Type B pancreatic cell (in vitro differentiated cells): ENCODE measurements around the gene WNK2. TPM values are rescaled to one million over a fixed set of nuclear protein-coding genes. Genes with fewer than 3 reads are reported as not detected.

Source experiments
- DNase-seq: peaks from one replicate; pipeline ENCODE4 v3.0.0; 2021; ENCODE audit warnings: mixed read lengths; ENCODE audit not compliant: unreplicated experiment; ENCODE audit errors: extremely low spot score
- H3K27ac Mint-ChIP-seq: 2 replicates; pipeline ENCODE4 v1.8.0; 2021; ENCODE audit warnings: mild to moderate bottlenecking, mixed read lengths
- H3K27me3 Mint-ChIP-seq: 2 replicates; pipeline ENCODE4 v1.8.0; 2021; ENCODE audit warnings: mixed read lengths
- H3K36me3 Mint-ChIP-seq: 2 replicates; pipeline ENCODE4 v1.8.0; 2021; ENCODE audit warnings: mixed read lengths
- H3K4me1 Mint-ChIP-seq: one replicate; pipeline ENCODE4 v1.8.0; 2021; ENCODE audit warnings: mixed read lengths; ENCODE audit not compliant: unreplicated experiment
- H3K4me3 Mint-ChIP-seq: 2 replicates; pipeline ENCODE4 v1.8.0; 2021; ENCODE audit warnings: mild to moderate bottlenecking, mixed read lengths
- H3K9me3 Mint-ChIP-seq: 2 replicates; pipeline ENCODE4 v1.8.0; 2021; ENCODE audit warnings: mixed read lengths
- CTCF ChIP-seq: fragments of 200-600 bp; sonication (generic); conservative IDR thresholded peaks from 2 replicates; pipeline ENCODE4 v1.5.0; 2021; ENCODE audit warnings: antibody characterized with exemption, mild to moderate bottlenecking
- total RNA-seq: library from RNA; stranded (reverse); gene quantifications from 2 replicates; pipeline ENCODE4 v1.2.1, GENCODE V29; 2021; ENCODE audit warnings: low replicate concordance

The WNK2 gene
- total RNA-seq, 1 donor from 2014 or later = 75.5 TPM

GRCh38 chr9:93225417-93225816 lies 41.5 kb downstream of the WNK2 start:
- H3K36me3 Mint-ChIP-seq = no peaks in the 10 kb centered on the region
- H3K27me3 Mint-ChIP-seq = no peaks in the 10 kb centered on the region
- no peak for DNase-seq
- no peak overlapping the region for H3K27ac Mint-ChIP-seq
- H3K9me3 Mint-ChIP-seq = no peaks in the 10 kb centered on the region
- peaks cover 10% of the 10 kb centered on the region for H3K4me1 Mint-ChIP-seq
- TF ChIP-seq CTCF = no peak
- no peak overlapping the region for H3K4me3 Mint-ChIP-seq

GRCh38 chr9:93225892-93226291 lies 42.0 kb downstream of the WNK2 start:
- Mint-ChIP-seq H3K4me3 (no peak overlapping the region), H3K27ac (no peak overlapping the region), H3K4me1 (peaks cover 10% of the 10 kb centered on the region), H3K36me3 (no peaks in the 10 kb centered on the region), H3K27me3 (no peaks in the 10 kb centered on the region), H3K9me3 (no peaks in the 10 kb centered on the region)
- no peak for DNase-seq
- TF ChIP-seq CTCF = no peak

GRCh38 chr9:93226819-93227218 lies 42.9 kb downstream of the WNK2 start:
- Mint-ChIP-seq H3K4me3 (no peak overlapping the region), H3K4me1 (peaks cover 6% of the 10 kb centered on the region), H3K27ac (no peak overlapping the region), H3K9me3 (no peaks in the 10 kb centered on the region), H3K36me3 (no peaks in the 10 kb centered on the region), H3K27me3 (no peaks in the 10 kb centered on the region)
- TF ChIP-seq CTCF = no peak
- DNase-seq = no peak

- H3K4me3 Mint-ChIP-seq = no peak overlapping the region
- H3K36me3 Mint-ChIP-seq = no peaks in the 10 kb centered on the region
- H3K27ac Mint-ChIP-seq = peak overlapping the region; percentile 45
- DNase-seq = no peak
- peaks cover 12% of the 10 kb centered on the region for H3K4me1 Mint-ChIP-seq
- H3K27me3 Mint-ChIP-seq = no peaks in the 10 kb centered on the region
- no peak for TF ChIP-seq CTCF
- H3K9me3 Mint-ChIP-seq = no peaks in the 10 kb centered on the region
These were observed 44.1 kb downstream of the WNK2 start for GRCh38 chr9:93228030-93228429.

- no peaks in the 10 kb centered on the region for H3K9me3 Mint-ChIP-seq
- no peak for TF ChIP-seq CTCF
- no peaks in the 10 kb centered on the region for H3K27me3 Mint-ChIP-seq
- H3K27ac Mint-ChIP-seq = peak overlapping the region; percentile 45
- H3K36me3 Mint-ChIP-seq = no peaks in the 10 kb centered on the region
- H3K4me1 Mint-ChIP-seq = peaks cover 16% of the 10 kb centered on the region
- DNase-seq = no peak
- no peak overlapping the region for H3K4me3 Mint-ChIP-seq
These were observed 44.5 kb downstream of the WNK2 start for GRCh38 chr9:93228453-93228852.

- TF ChIP-seq CTCF = no peak
- no peaks in the 10 kb centered on the region for H3K27me3 Mint-ChIP-seq
- DNase-seq = no peak
- no peaks in the 10 kb centered on the region for H3K36me3 Mint-ChIP-seq
- no peaks in the 10 kb centered on the region for H3K9me3 Mint-ChIP-seq
- H3K4me1 Mint-ChIP-seq = peaks cover 19% of the 10 kb centered on the region
- no peak overlapping the region for H3K27ac Mint-ChIP-seq
- no peak overlapping the region for H3K4me3 Mint-ChIP-seq
These were observed 45.7 kb downstream of the WNK2 start for GRCh38 chr9:93229636-93230035.
